NT2/D1 (cell line): Measurements from ENCODE around the gene LILRA2.

Experiments used
- SUZ12 ChIP-seq: IDR thresholded peaks from 2 replicates; pipeline ENCODE4 v1.6.1; 2011; ENCODE audit not compliant: insufficient read length, insufficient read depth; ENCODE audit errors: extremely low read depth
- YY1 ChIP-seq: IDR thresholded peaks from 2 replicates; pipeline ENCODE4 v1.6.1; 2011; ENCODE audit not compliant: insufficient read length, insufficient read depth
- ZNF274 ChIP-seq: IDR thresholded peaks from 2 replicates; pipeline ENCODE4 v1.6.1; 2011; ENCODE audit warnings: mild to moderate bottlenecking, low read depth, low read length

DNA sequence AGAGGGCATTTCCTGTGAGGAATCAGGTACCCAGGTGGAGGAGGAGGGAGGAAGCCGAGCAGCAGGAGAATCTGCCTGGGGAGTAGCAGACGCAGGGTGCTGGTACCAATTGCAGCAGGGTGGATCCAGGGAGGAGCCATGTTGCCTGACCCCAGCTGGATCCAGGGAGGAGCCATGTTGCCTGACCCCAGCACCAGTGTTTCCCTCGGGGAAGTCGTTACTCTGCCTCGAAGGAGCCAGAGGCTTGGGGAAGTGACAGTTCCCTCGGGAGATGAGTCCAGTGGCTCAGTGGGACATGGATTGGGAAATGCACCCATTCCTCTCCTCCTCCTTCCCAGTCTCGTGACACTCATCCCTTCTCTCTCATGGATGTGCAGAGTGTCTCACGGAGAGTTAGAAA is 39.4 kb upstream of the LILRA2 start:
- TF ChIP-seq ZNF274 = no peak
- no peak for TF ChIP-seq YY1
- TF ChIP-seq SUZ12 = no peak
